ENCODE data around the gene KDM4B. TPM values are rescaled to one million over a fixed set of nuclear protein-coding genes. Genes with fewer than 3 reads are reported as not detected.

The KDM4B gene
- total RNA-seq, 2 experiments from 2014 or later, result 46.3 to 46.6 TPM

DNA sequence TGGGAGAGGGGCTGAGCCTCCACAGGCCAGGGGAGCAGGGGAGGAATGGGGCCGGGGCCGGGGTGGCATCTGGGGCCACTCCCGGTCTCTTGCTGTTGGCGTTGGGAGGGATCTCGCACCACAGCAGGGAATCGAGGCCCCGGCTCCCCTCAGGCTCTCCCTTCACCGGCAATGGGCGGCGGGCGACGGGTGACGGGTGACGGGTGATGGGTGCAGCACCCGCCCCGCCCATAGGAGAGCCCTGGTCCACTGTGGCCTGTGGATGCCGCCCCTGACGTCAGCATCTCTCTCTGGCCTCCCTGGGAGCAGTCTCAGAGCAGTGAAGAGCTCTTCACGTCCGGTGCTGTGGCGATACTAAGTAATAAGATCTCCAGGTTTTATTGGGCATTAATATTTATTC lies 133.6 kb downstream of the KDM4B start:
- Mint-ChIP-seq H3K4me3 (no peak overlapping the region), H3K27me3 (no peaks in the 10 kb centered on the region), H3K36me3 (ENCODE audit: low read depth) (peaks cover 32% of the 10 kb centered on the region), H3K27ac (no peak overlapping the region), H3K9me3 (peaks cover 22% of the 10 kb centered on the region), H3K4me1 (ENCODE audit: low read depth) (no peaks in the 10 kb centered on the region)
- ATAC-seq (no peak), DNase-seq (no peak)
- POLR2A ChIA-PET, result no interaction called here
- intact Hi-C loops (cut with micrococcal nuclease), result no loop called here
- CTCF ChIA-PET, result no interaction called here
- TF ChIP-seq, protein P1, sequence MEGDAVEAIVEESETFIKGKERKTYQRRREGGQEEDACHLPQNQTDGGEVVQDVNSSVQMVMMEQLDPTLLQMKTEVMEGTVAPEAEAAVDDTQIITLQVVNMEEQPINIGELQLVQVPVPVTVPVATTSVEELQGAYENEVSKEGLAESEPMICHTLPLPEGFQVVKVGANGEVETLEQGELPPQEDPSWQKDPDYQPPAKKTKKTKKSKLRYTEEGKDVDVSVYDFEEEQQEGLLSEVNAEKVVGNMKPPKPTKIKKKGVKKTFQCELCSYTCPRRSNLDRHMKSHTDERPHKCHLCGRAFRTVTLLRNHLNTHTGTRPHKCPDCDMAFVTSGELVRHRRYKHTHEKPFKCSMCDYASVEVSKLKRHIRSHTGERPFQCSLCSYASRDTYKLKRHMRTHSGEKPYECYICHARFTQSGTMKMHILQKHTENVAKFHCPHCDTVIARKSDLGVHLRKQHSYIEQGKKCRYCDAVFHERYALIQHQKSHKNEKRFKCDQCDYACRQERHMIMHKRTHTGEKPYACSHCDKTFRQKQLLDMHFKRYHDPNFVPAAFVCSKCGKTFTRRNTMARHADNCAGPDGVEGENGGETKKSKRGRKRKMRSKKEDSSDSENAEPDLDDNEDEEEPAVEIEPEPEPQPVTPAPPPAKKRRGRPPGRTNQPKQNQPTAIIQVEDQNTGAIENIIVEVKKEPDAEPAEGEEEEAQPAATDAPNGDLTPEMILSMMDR (IDR thresholded peaks at IDR 0.05), result no peak

DNA sequence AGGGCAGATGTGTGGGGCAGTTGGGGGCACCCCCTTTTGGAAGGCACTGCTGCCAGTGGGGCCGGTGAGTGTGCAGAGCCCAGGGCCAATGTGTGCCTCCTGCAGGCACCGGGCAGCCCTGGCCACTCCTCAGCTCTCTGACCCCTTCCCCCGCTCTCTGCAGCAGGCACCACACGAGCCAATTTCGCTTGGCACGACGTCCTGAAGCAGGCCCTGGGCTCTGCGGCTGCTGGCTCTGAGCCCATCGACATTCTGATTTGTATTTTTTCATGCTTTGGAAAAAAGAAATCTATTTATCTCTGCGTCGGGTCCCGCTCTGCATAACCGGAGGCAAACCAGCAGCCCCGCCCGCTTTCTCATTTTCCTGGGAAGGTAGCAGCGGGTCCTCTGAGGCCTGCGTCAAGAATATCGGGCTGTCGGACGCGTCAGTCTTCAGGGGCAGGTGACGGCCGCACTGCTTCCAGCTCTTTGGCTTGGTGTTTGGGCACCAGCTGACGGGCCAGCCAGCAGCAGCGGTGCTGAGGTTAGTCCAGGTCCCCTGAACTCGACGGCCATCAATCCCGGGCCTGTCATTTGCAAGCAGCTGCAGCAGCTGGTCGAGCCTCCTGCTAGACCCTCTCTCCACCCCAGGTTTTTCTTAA lies 134.3 kb downstream of the KDM4B start:
- Mint-ChIP-seq H3K9me3 (peaks cover 20% of the 10 kb centered on the region), H3K27ac (no peak overlapping the region), H3K27me3 (no peaks in the 10 kb centered on the region), H3K4me3 (no peak overlapping the region), H3K4me1 (ENCODE audit: low read depth) (no peaks in the 10 kb centered on the region), H3K36me3 (ENCODE audit: low read depth) (peaks cover 27% of the 10 kb centered on the region)
- ChIA-PET CTCF (interaction anchor here (0.9 kb wide), 1 partner anchor 54 kb away, joined by 3 read pairs; no protein-coding TSS in a partner anchor), POLR2A (interaction anchor here (0.8 kb wide), 1 partner anchor 16 kb away, joined by 3 read pairs; no protein-coding TSS in a partner anchor)
- intact Hi-C loops (cut with micrococcal nuclease), result no loop called here
- ATAC-seq (no peak), DNase-seq (no peak)
- TF ChIP-seq, protein P1 (IDR thresholded peaks at IDR 0.05), result no peak

DNA sequence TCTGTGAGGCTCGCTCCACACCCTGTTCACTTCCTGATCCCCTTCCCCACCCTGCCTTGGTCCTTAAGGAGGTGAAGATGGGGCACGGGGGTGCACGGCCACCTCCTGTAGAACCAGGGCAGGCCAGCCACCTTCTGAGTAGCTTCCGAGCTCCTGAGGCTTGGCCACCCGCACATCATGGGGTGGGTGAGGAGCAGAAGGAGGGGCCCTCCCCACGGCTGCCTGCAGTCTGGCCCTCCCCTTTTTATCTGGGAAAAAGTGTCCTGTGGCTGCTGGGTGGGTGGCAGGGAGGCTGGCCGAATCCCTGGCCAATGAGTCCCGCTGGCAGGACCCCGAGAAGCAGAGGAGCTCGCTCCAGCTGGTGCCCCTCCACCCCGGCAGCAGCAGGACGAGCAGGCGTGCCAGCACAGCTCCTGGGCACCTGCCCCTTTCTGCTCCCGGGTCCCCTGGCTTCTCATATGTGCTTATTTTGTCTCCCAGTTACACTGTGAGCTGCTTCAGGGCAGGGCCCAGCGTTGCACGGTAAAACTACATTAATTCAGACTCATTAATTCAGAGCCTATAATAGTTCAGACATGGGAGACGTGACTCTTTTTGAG lies 135.0 kb downstream of the KDM4B start:
- Mint-ChIP-seq H3K27me3 (no peaks in the 10 kb centered on the region), H3K27ac (no peak overlapping the region), H3K36me3 (ENCODE audit: low read depth) (peaks cover 20% of the 10 kb centered on the region), H3K4me1 (ENCODE audit: low read depth) (no peaks in the 10 kb centered on the region), H3K4me3 (no peak overlapping the region), H3K9me3 (peaks cover 16% of the 10 kb centered on the region)
- POLR2A ChIA-PET, result interaction anchor here (0.6 to 0.8 kb wide), 2 partner anchors 16 to 41 kb away, joined by 3 read pairs; no protein-coding TSS in a partner anchor
- TF ChIP-seq, protein P1 (IDR thresholded peaks at IDR 0.05), result no peak
- intact Hi-C loops (cut with micrococcal nuclease), result no loop called here
- no peak for DNase-seq
- CTCF ChIA-PET, result interaction anchor here (0.9 kb wide), 1 partner anchor 55 kb away, joined by 3 read pairs; no protein-coding TSS in a partner anchor
- no peak for ATAC-seq

DNA sequence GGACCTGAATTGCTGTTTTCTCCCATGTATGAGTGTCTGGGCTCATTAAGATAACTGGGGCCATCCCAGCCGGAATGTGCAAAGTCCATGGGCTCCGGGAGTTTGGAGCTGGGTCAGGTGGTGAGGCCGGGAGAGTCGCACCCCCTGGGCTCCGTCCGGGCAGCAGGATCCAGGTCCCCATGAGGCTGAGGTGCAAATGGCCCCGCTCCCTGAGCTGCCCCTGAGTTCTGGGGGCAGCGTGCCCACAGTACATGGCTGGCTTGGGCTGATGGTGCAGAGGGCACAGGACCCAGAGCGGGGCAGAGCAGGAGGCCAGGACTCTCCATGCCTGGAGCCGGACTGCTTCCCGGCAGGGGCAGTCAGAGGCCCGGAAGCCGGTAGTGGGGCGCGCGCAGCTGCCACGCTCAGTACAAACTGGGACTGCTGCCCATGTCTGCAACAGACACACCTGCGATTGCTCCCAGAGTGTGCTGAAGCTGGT lies 136.0 kb downstream of the KDM4B start:
- ChIA-PET POLR2A (no interaction called here), CTCF (no interaction called here)
- ATAC-seq (no peak), DNase-seq (no peak)
- Mint-ChIP-seq H3K4me1 (ENCODE audit: low read depth) (no peaks in the 10 kb centered on the region), H3K36me3 (ENCODE audit: low read depth) (peaks cover 10% of the 10 kb centered on the region), H3K9me3 (peaks cover 8% of the 10 kb centered on the region), H3K27me3 (no peaks in the 10 kb centered on the region), H3K27ac (no peak overlapping the region), H3K4me3 (no peak overlapping the region)
- TF ChIP-seq, protein P1 (IDR thresholded peaks at IDR 0.05), result no peak
- intact Hi-C loops (cut with micrococcal nuclease), result no loop called here

DNA sequence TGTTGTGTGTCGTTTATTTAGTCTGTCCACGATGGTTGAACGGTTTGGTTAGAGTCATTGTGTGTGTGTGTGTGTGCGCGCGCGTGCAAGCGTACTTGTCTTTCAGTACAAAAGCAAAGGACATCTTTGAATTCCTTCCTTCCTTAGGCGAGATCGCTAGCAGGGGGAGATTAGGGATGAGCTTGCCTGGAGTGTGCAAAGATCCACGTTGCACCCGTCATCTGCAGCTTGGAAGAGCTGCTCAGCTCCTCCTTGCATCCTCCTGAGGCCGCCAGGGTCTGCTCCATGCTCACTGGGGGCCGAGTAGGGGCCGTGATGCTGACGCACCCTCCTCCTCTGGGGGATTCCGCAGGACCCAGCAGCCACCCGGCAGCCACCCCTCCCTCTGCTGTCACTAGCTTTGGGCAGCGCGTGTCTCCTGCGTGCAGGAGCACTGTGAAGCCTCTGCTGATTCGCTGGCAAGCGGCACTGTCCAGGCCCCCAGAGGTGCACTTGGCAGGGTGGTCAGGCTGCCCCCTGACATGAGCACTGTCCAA lies 137.3 kb downstream of the KDM4B start:
- H3K27ac Mint-ChIP-seq, result no peak overlapping the region
- H3K27me3 Mint-ChIP-seq, result no peaks in the 10 kb centered on the region
- H3K36me3 Mint-ChIP-seq (ENCODE audit: low read depth), result no peaks in the 10 kb centered on the region
- TF ChIP-seq, protein P1 (IDR thresholded peaks at IDR 0.05), result no peak
- H3K4me3 Mint-ChIP-seq, result no peak overlapping the region
- no peaks in the 10 kb centered on the region for H3K4me1 Mint-ChIP-seq (ENCODE audit: low read depth)
- no peak for ATAC-seq
- ChIA-PET CTCF (no interaction called here), POLR2A (interaction anchor here (0.9 kb wide), 1 partner anchor 52 kb away, joined by 3 read pairs; no protein-coding TSS in a partner anchor)
- no peaks in the 10 kb centered on the region for H3K9me3 Mint-ChIP-seq
- intact Hi-C loops (cut with micrococcal nuclease), result no loop called here
- no peak for DNase-seq
